NB4 (cell line): Measurements from ENCODE around the gene UBFD1.

Experiments
- MYC ChIP-seq: IDR thresholded peaks from 2 replicates; pipeline ENCODE4 v1.6.1; 2011; ENCODE audit warnings: low read depth, low read length
- POLR2A ChIP-seq: IDR thresholded peaks from 2 replicates; pipeline ENCODE4 v1.6.1; 2011; ENCODE audit warnings: mild to moderate bottlenecking; ENCODE audit not compliant: insufficient read length; ENCODE audit errors: extremely low read depth
- TF ChIP-seq, protein P1 (sequence below): IDR thresholded peaks from one replicate; pipeline ENCODE4 v1.5.1; 2012; ENCODE audit warnings: low read depth, low read length
- TF ChIP-seq, protein P2 (sequence below): IDR thresholded peaks from 2 replicates; pipeline ENCODE4 v1.6.1; 2011; ENCODE audit warnings: low read depth, low read length

DNA sequence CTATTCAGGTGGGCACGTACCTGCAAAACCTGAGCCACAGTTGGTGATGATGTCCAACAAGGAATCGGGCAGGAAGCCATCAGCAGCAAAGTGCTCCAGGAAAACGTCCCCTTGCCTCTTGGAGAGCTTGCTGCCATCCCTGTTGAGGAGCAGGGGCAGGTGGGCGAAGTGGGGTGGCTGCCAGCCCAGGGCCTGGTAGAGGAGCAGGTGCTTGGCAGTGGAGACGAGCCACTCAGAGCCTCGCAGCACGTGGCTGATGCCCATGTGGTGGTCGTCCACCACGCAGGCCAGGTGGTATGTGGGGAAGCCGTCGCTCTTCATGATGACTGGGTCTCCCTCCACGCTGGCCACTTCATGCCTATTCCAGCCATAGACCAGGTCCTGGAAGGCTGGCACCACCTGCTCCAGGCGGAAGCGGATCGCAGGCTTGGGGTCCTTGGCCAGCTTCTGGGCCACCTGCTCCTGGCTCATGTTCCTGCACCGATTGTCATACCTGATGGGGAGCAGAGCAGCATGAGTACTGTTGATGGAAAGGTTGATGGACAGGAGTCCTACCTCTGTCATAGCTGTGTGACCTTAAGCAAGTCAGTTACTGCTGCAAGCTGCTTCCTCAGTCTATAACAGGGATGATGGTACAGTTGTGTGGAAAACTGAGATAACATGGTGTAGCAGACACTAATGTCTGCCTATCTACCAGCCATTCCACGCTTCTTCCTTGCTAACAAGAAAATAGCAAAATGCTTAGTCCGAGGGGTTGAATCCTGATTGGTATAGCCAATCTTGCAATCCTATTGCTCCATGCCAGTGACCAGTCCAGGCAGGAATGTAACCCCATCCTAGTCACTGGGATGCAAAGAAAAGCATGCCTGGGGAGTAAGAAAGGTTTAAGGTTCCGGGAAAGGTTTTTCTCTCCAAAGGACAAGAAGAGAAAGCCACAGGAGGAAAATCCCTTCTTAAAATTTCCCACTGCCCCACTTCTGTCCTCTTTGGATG, 22.4 kb upstream of the UBFD1 start:
- TF ChIP-seq, protein P1, sequence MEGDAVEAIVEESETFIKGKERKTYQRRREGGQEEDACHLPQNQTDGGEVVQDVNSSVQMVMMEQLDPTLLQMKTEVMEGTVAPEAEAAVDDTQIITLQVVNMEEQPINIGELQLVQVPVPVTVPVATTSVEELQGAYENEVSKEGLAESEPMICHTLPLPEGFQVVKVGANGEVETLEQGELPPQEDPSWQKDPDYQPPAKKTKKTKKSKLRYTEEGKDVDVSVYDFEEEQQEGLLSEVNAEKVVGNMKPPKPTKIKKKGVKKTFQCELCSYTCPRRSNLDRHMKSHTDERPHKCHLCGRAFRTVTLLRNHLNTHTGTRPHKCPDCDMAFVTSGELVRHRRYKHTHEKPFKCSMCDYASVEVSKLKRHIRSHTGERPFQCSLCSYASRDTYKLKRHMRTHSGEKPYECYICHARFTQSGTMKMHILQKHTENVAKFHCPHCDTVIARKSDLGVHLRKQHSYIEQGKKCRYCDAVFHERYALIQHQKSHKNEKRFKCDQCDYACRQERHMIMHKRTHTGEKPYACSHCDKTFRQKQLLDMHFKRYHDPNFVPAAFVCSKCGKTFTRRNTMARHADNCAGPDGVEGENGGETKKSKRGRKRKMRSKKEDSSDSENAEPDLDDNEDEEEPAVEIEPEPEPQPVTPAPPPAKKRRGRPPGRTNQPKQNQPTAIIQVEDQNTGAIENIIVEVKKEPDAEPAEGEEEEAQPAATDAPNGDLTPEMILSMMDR, result no peak
- TF ChIP-seq POLR2A (no peak), MYC (no peak)
- TF ChIP-seq, protein P2, sequence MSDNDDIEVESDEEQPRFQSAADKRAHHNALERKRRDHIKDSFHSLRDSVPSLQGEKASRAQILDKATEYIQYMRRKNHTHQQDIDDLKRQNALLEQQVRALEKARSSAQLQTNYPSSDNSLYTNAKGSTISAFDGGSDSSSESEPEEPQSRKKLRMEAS, result no peak
